Smooth muscle cell (in vitro differentiated cells): ENCODE measurements around the gene MED13. TPM values are rescaled to one million over a fixed set of nuclear protein-coding genes. Genes with fewer than 3 reads are reported as not detected.

Experiments
- DNase-seq: peaks from one replicate; lab custom pipeline; 2025; ENCODE audit not compliant: unreplicated experiment; lab: John Stamatoyannopoulos, UW
- H2AFZ ChIP-seq: fragments of 200-600 bp; sonication (generic); 2 replicates; pipeline ENCODE4 v1.6.0; 2016; ENCODE audit warnings: antibody characterized with exemption, low read depth, mild to moderate bottlenecking
- H3F3A ChIP-seq: fragments of 200-600 bp; sonication (generic); 2 replicates; pipeline ENCODE4 v1.6.0; 2017; ENCODE audit warnings: antibody characterized with exemption, low read depth
- H3K27ac ChIP-seq: fragments of 200-600 bp; sonication (generic); 2 replicates; pipeline ENCODE4 v1.5.1; 2016; ENCODE audit warnings: low read depth, mild to moderate bottlenecking
- H3K27me3 ChIP-seq: fragments of 200-600 bp; sonication (generic); 2 replicates; pipeline ENCODE4 v1.6.1; 2016; ENCODE audit warnings: low read depth, mild to moderate bottlenecking
- H3K36me3 ChIP-seq: fragments of 200-600 bp; sonication (generic); 2 replicates; pipeline ENCODE4 v1.5.1; 2016; ENCODE audit warnings: low read depth
- H3K4me1 ChIP-seq: fragments of 200-600 bp; sonication (generic); 2 replicates; pipeline ENCODE4 v1.5.1; 2016; ENCODE audit warnings: low read depth
- H3K4me2 ChIP-seq: fragments of 200-600 bp; sonication (generic); 2 replicates; pipeline ENCODE4 v1.6.0; 2016; ENCODE audit warnings: mild to moderate bottlenecking
- H3K4me3 ChIP-seq: fragments of 200-600 bp; sonication (generic); 2 replicates; pipeline ENCODE4 v1.5.1; 2016; ENCODE audit warnings: mild to moderate bottlenecking
- H3K79me2 ChIP-seq: fragments of 200-600 bp; sonication (generic); 2 replicates; pipeline ENCODE4 v1.6.0; 2016; ENCODE audit warnings: low read depth, mild to moderate bottlenecking
- H3K9ac ChIP-seq: fragments of 200-600 bp; sonication (generic); 2 replicates; pipeline ENCODE4 v1.6.0; 2016; ENCODE audit warnings: low read depth
- H3K9me3 ChIP-seq: fragments of 200-600 bp; sonication (generic); replicated peaks from 2 replicates; pipeline ENCODE4 v1.5.1; 2016; ENCODE audit warnings: low read depth
- H4K20me1 ChIP-seq: fragments of 200-600 bp; sonication (generic); 2 replicates; pipeline ENCODE4 v1.6.0; 2016; ENCODE audit warnings: low read depth
- WGBS: methylation state at CpG from one replicate; pipeline ENCODE4 v1.1.7; 2016; ENCODE audit warnings: low lambda C conversion rate; 5-methylcytosine and 5-hydroxymethylcytosine counted together
- polyA plus RNA-seq: library from polyadenylated mRNA; unstranded; fragments of >200 nt; fragmentation: Nextera tagmentation; extraction: Ambion mirVana; gene quantifications from 2 replicates; pipeline ENCODE4 v1.2.1, GENCODE V29; 2016
- total RNA-seq: library from RNA; depleted of rRNA; stranded (reverse); fragments of >200 nt; gene quantifications from 2 replicates; pipeline ENCODE4 v1.2.3, GENCODE V29; 2014
- TF ChIP-seq, protein P1 (sequence below): fragments of 200-600 bp; sonication (generic); IDR thresholded peaks from 2 replicates; pipeline ENCODE4 v1.5.1; 2017; ENCODE audit warnings: borderline replicate concordance, mild to moderate bottlenecking, antibody characterized with exemption; ENCODE audit not compliant: insufficient read depth, poor library complexity, severe bottlenecking

The MED13 gene
- total and polyA plus RNA-seq, 2 experiments from 2014 or later = 3.2 to 50.0 TPM

DNA sequence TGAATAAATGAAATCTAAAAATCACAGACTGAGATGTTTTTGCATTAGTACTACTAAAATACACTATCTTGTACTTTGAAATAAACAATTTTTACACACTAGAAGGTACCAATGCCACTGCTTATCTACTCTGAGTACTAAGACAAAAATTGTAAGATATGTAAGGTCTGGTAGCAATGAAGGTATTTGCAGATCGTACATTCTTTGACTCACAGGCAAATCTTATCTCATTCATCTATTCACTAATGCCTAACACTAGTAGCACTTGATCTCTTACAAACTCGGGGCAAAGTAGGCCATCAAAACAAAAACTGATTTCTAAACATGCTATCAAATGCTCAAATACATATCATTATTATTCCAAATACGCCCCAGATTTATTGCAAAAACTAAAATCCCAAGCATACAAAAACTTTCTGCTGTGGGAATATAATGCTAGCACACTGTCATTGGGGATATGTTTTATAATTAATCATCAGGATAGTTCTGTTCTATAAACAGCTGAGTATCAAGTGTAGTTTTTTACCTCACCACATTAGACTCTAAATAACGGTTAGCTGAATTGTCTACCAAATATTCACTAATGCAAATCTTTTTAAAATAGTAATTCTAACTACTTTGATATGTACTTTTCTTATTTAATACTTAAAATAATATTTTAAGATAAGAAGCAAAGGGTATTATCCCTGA lies 68.0 kb downstream of the MED13 start:
- Histone ChIP-seq H3K27me3 (no peaks in the 10 kb centered on the region), H3K4me1 (no peaks in the 10 kb centered on the region), H3K36me3 (peaks cover 17% of the 10 kb centered on the region), H3K9me3 (no peaks in the 10 kb centered on the region), H3K4me3 (no peak overlapping the region), H3F3A (no peaks in the 10 kb centered on the region), H3K27ac (no peak overlapping the region), H4K20me1 (peaks cover 62% of the 10 kb centered on the region), H3K9ac (no peak overlapping the region), H3K4me2 (no peak overlapping the region), H2AFZ (no peak overlapping the region), H3K79me2 (peaks cover 56% of the 10 kb centered on the region)
- WGBS = 81% methylated on average over 4 of the region's 4 CpGs
- TF ChIP-seq, protein P1, sequence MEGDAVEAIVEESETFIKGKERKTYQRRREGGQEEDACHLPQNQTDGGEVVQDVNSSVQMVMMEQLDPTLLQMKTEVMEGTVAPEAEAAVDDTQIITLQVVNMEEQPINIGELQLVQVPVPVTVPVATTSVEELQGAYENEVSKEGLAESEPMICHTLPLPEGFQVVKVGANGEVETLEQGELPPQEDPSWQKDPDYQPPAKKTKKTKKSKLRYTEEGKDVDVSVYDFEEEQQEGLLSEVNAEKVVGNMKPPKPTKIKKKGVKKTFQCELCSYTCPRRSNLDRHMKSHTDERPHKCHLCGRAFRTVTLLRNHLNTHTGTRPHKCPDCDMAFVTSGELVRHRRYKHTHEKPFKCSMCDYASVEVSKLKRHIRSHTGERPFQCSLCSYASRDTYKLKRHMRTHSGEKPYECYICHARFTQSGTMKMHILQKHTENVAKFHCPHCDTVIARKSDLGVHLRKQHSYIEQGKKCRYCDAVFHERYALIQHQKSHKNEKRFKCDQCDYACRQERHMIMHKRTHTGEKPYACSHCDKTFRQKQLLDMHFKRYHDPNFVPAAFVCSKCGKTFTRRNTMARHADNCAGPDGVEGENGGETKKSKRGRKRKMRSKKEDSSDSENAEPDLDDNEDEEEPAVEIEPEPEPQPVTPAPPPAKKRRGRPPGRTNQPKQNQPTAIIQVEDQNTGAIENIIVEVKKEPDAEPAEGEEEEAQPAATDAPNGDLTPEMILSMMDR = no peak
- DNase-seq = no peak

DNA sequence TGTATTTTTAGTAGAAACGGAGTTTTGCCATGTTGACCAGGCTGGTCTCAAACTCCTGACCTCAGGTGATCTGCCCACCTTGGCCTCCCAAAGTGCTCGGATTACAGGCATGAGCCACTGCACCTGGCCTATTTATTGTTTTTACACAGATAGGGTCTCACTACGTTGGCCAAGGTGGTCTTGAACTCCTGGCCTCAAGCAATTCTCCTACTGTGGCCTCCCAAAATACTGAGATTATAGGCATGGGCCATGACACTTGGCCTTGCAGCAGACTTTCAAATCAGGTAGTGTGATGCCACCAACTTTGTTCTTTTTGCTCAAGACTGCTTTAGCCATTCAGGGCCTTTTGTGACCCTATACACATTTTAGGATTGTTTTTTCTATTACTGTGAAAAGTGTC lies 75.6 kb downstream of the MED13 start:
- no peaks in the 10 kb centered on the region for H3K9me3 ChIP-seq
- no peak for DNase-seq
- WGBS = 99% methylated on average over 3 of the region's 3 CpGs

DNA sequence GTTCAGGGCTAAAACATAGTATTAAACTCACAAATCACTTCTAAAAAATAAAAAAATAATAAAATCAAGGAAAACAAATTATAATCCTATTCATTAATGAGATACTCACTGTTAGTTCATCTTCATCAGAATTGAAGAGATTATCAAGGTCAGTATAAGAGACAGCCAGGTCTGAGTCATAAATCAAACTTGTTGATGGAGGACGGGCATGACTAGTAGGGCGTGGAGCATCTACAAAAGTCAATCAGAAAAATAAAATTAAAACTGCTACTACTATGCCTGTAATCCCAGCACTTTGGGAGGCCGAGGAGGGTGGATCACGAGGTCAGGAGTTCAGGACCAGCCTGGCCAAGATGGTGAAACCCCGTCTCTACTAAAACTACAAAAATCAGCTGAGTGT lies 78.2 kb downstream of the MED13 start:
- H4K20me1 ChIP-seq = peaks cover 23% of the 10 kb centered on the region
- no peak for DNase-seq
- TF ChIP-seq, protein P1 = no peak
- no peaks in the 10 kb centered on the region for H3K4me1 ChIP-seq
- peaks cover 30% of the 10 kb centered on the region for H3K79me2 ChIP-seq
- H3K27ac ChIP-seq = no peak overlapping the region
- H3K27me3 ChIP-seq = no peaks in the 10 kb centered on the region
- H3F3A ChIP-seq = no peaks in the 10 kb centered on the region
- H3K4me2 ChIP-seq = no peak overlapping the region
- whole genome bisulfite sequencing = 92% methylated on average over 5 of the region's 5 CpGs
- H2AFZ ChIP-seq = no peak overlapping the region
- H3K9me3 ChIP-seq = no peaks in the 10 kb centered on the region
- no peak overlapping the region for H3K4me3 ChIP-seq
- peaks cover 30% of the 10 kb centered on the region for H3K36me3 ChIP-seq
- H3K9ac ChIP-seq = no peak overlapping the region

More for the DNA sequence above, 75.6 kb downstream of the MED13 start:
- H3K36me3 ChIP-seq = peaks cover 24% of the 10 kb centered on the region
- peaks cover 8% of the 10 kb centered on the region for H3K79me2 ChIP-seq
- H3K27ac ChIP-seq = no peak overlapping the region
- H3K4me3 ChIP-seq = no peak overlapping the region
- no peaks in the 10 kb centered on the region for H3K27me3 ChIP-seq
- H3F3A ChIP-seq = no peaks in the 10 kb centered on the region
- peaks cover 23% of the 10 kb centered on the region for H4K20me1 ChIP-seq
- TF ChIP-seq, protein P1 = no peak
- H3K4me1 ChIP-seq = no peaks in the 10 kb centered on the region
- H3K9ac ChIP-seq = no peak overlapping the region
- H2AFZ ChIP-seq = no peak overlapping the region
- no peak overlapping the region for H3K4me2 ChIP-seq

DNA sequence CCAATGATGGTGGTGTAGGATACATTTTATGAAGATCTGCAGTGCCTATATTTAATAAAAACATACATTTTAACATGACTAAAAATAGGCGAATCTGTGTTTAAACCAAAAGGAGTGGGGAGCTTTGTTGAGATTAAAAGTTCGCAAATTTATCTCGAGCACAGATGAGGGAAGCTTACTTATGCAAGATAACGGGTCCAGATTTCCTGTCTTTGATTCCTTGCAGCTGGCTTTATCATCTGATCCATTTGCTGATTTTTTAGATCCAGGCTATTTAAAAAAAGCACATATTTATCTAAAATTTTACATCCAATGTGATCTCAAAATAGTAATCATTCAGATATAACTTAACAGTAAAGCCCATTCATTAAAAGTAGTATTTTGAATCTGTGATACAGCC lies 80.3 kb downstream of the MED13 start:
- H3K4me3 ChIP-seq = no peak overlapping the region
- no peaks in the 10 kb centered on the region for H3K9me3 ChIP-seq
- peaks cover 46% of the 10 kb centered on the region for H3K79me2 ChIP-seq
- no peak for DNase-seq
- no peak overlapping the region for H2AFZ ChIP-seq
- no peaks in the 10 kb centered on the region for H3F3A ChIP-seq
- TF ChIP-seq, protein P1 = no peak
- H3K36me3 ChIP-seq = peaks cover 27% of the 10 kb centered on the region
- H3K9ac ChIP-seq = no peak overlapping the region
- no peak overlapping the region for H3K4me2 ChIP-seq
- WGBS = 50% methylated on average over 4 of the region's 4 CpGs
- no peaks in the 10 kb centered on the region for H3K27me3 ChIP-seq
- H3K27ac ChIP-seq = no peak overlapping the region
- peaks cover 34% of the 10 kb centered on the region for H4K20me1 ChIP-seq
- no peaks in the 10 kb centered on the region for H3K4me1 ChIP-seq
